Stimulated activated CD4-positive, alpha-beta T cell treated with anti-CD3 and anti-CD28 coated beads, Interleukin-1b, Interleukin-23, amount 100 ng/mL, for 1 hour (primary cell): ENCODE measurements around the gene ZC3H12A.
A peak's percentile ranks its signal among the peaks of the same experiment; 100 is the strongest.

ENCODE experiments used
- DNase-seq, 2 donors: peaks; one replicate each; pipeline ENCODE4 v3.0.0-alpha.2; 2020; ENCODE audit warnings: low read depth in 2 of 2

Gene ZC3H12A

GRCh38 chr1:37455516-37455915 is 18.9 kb upstream of the ZC3H12A start:
- DNase-seq, result no peak

GRCh38 chr1:37456614-37457013 is 17.8 kb upstream of the ZC3H12A start:
- DNase-seq, result no peak

GRCh38 chr1:37458551-37458950 is 15.8 kb upstream of the ZC3H12A start:
- no peak for DNase-seq

GRCh38 chr1:37461698-37462436 is 12.5 kb upstream of the ZC3H12A start:
- DNase-seq, result no peak

- no peak for DNase-seq
Measured at GRCh38 chr1:37464443-37464842, 9.9 kb upstream of the ZC3H12A start.

GRCh38 chr1:37465593-37466517 is 8.5 kb upstream of the ZC3H12A start:
- no peak for DNase-seq

- no peak for DNase-seq
Measured at GRCh38 chr1:37468037-37468436, 6.3 kb upstream of the ZC3H12A start.

- no peak for DNase-seq
Measured at GRCh38 chr1:37469386-37469785, 5.0 kb upstream of the ZC3H12A start.

- DNase-seq, result no peak
Measured at GRCh38 chr1:37471345-37472231, 2.8 kb upstream of the ZC3H12A start.

- DNase-seq, result no peak
Measured at GRCh38 chr1:37472281-37472680, 2.1 kb upstream of the ZC3H12A start.

- DNase-seq, result no peak
Measured at GRCh38 chr1:37472994-37473393, 1.4 kb upstream of the ZC3H12A start.

- DNase-seq, result no peak
Measured at GRCh38 chr1:37473431-37474045, 842 bp upstream of the ZC3H12A start.

GRCh38 chr1:37474697-37475379 is 458 bp downstream of the ZC3H12A start:
- DNase-seq, result no peak

- no peak for DNase-seq
Measured at GRCh38 chr1:37475380-37476086, 1.2 kb downstream of the ZC3H12A start.

- no peak for DNase-seq
Measured at GRCh38 chr1:37476087-37476452, 1.7 kb downstream of the ZC3H12A start.

GRCh38 chr1:37476460-37477197 is 2.2 kb downstream of the ZC3H12A start:
- DNase-seq, result no peak

GRCh38 chr1:37477198-37477931 is 3.0 kb downstream of the ZC3H12A start:
- DNase-seq, result peak; percentile 67 to 80

- DNase-seq, result no peak
Measured at GRCh38 chr1:37477946-37478345, 3.6 kb downstream of the ZC3H12A start.

- DNase-seq, result no peak
Measured at GRCh38 chr1:37478451-37478881, 4.1 kb downstream of the ZC3H12A start.
